GM18951 (cell line): ENCODE data around the gene SSNA1.

ENCODE experiments used
- POLR2A ChIP-seq: IDR thresholded peaks from 4 replicates; pipeline ENCODE4 v1.6.1; 2011; ENCODE audit warnings: mild to moderate bottlenecking; ENCODE audit not compliant: insufficient read length, insufficient read depth; ENCODE audit errors: extremely low read depth
- in situ Hi-C: fragments of 300-500 bp; cut with MboI; formaldehyde crosslinking; loops from one replicate; pipeline ENCODE4 v1.12.0; 2022; ENCODE audit warnings: low sequenced_read_pairs, mixed read lengths, inconsistent platforms; ENCODE audit not compliant: unreplicated experiment

The SSNA1 gene

GRCh38 chr9:137188490-137189296, at the start of gene SSNA1, which contains the start of gene ANAPC2:
Gene SSNA1, plus strand, starts transcription at chr9:137188676. Its CDS starts 51 bp downstream, at chr9:137188727.
Gene ANAPC2, minus strand, starts transcription at chr9:137188560. Its CDS starts 28 bp downstream, at chr9:137188532.
- TF ChIP-seq POLR2A, result peak; percentile 96
- in situ Hi-C loops, result no loop called here

- in situ Hi-C loops, result no loop called here
- no peak for TF ChIP-seq POLR2A
Measured at GRCh38 chr9:137138722-137139467, 49.6 kb upstream of the SSNA1 start, which contains the start of gene GRIN1. Gene GRIN1, plus strand, starts transcription at chr9:137139154. Its CDS starts 333 bp downstream, at chr9:137139487.

GRCh38 chr9:137139468-137140150, 48.9 kb upstream of the SSNA1 start:
- in situ Hi-C loops, result no loop called here
- TF ChIP-seq POLR2A, result no peak

GRCh38 chr9:137140151-137141012, 48.1 kb upstream of the SSNA1 start:
- in situ Hi-C loops, result no loop called here
- no peak for TF ChIP-seq POLR2A

GRCh38 chr9:137141050-137141810, 47.2 kb upstream of the SSNA1 start:
- no peak for TF ChIP-seq POLR2A

GRCh38 chr9:137141976-137142936, 46.2 kb upstream of the SSNA1 start:
- in situ Hi-C loops, result no loop called here
- TF ChIP-seq POLR2A, result no peak

More at GRCh38 chr9:137141050-137141810, 47.2 kb upstream of the SSNA1 start:
- in situ Hi-C loops, result no loop called here

GRCh38 chr9:137143459-137143858, 45.0 kb upstream of the SSNA1 start:
- TF ChIP-seq POLR2A, result no peak
- in situ Hi-C loops, result no loop called here

GRCh38 chr9:137145731-137146526, 42.5 kb upstream of the SSNA1 start:
- TF ChIP-seq POLR2A, result no peak
- in situ Hi-C loops, result no loop called here

- TF ChIP-seq POLR2A, result no peak
- in situ Hi-C loops, result no loop called here
Measured at GRCh38 chr9:137146527-137146918, 42.0 kb upstream of the SSNA1 start.

GRCh38 chr9:137147091-137147792, 41.2 kb upstream of the SSNA1 start:
- TF ChIP-seq POLR2A, result no peak
- in situ Hi-C loops, result no loop called here

- TF ChIP-seq POLR2A, result no peak
- in situ Hi-C loops, result no loop called here
Measured at GRCh38 chr9:137147793-137148160, 40.7 kb upstream of the SSNA1 start.
